Heart right ventricle (tissue), 16 donors: ENCODE data around the gene KIAA0319L. TPM values are rescaled to one million over a fixed set of nuclear protein-coding genes. Genes with fewer than 3 reads are reported as not detected.

ENCODE experiments used
- ATAC-seq, 8 donors: fragments of 200-7000 bp; cut with Tn5 transposase; one replicate each; pipeline ENCODE4 v1.9.1; 2020; ENCODE audit warnings: mild to moderate bottlenecking in 8 of 8, moderate library complexity in 8 of 8, moderate number of reproducible peaks in 1 of 8
- DNase-seq, 2 donors: peaks; one replicate each; pipeline ENCODE4 v3.0.0-alpha.2; 2020
- H3K27ac ChIP-seq, 10 donors: fragments of 200-600 bp; sonication (generic) in 2 of 10; one replicate each; pipeline versions ENCODE4 v1.5.0 to v1.8.0; 2020 to 2022; ENCODE audit warnings: mild to moderate bottlenecking in 3 of 10
- H3K27me3 ChIP-seq, 7 donors: fragments of 200-600 bp; one replicate each; pipeline ENCODE4 v1.8.0; 2021 to 2022; ENCODE audit warnings: mild to moderate bottlenecking in 2 of 7
- H3K36me3 ChIP-seq, 9 donors: fragments of 200-600 bp; sonication (generic) in 1 of 9; one replicate each; pipeline versions ENCODE4 v1.5.0 to v1.8.0; 2020 to 2022; ENCODE audit warnings: mild to moderate bottlenecking in 2 of 9
- H3K4me1 ChIP-seq, 9 donors: fragments of 200-600 bp; sonication (generic) in 1 of 9; one replicate each; pipeline versions ENCODE4 v1.5.0 to v1.8.0; 2020 to 2022; ENCODE audit warnings: mild to moderate bottlenecking in 4 of 9
- H3K4me3 ChIP-seq, 10 donors: fragments of 200-600 bp; sonication (generic) in 2 of 10; one replicate each; pipeline versions ENCODE4 v1.5.0 to v1.8.0; 2020 to 2022; ENCODE audit warnings: mild to moderate bottlenecking in 7 of 10, moderate library complexity in 2 of 10
- H3K9me3 ChIP-seq, 11 donors: fragments of 200-600 bp in 10 of 11; sonication (generic) in 2 of 11; one replicate each; pipeline versions ENCODE4 v1.5.0 to v1.8.0; 2013 to 2022; ENCODE audit warnings: mild to moderate bottlenecking in 2 of 11, control low read depth in 1 of 11, moderate library complexity in 1 of 11
- CTCF ChIP-seq, 9 donors: fragments of 200-600 bp; sonication (generic) in 2 of 9; IDR thresholded peaks; one replicate each; pipeline versions ENCODE4 v1.5.0 to v1.8.0; 2021 to 2022; ENCODE audit warnings: antibody characterized with exemption in 9 of 9, mild to moderate bottlenecking in 5 of 9, moderate library complexity in 1 of 9
- WGBS, 2 donors: extraction: QIAGEN DNeasy Blood & Tissue Kit; methylation state at CpG; one replicate each; pipeline ENCODE4 v1.1.7; 2013; ENCODE audit warnings: inconsistent platforms in 1 of 2; 5-methylcytosine and 5-hydroxymethylcytosine counted together
- intact Hi-C, 10 donors: fragments of 100-400 bp; cut with DNase I; formaldehyde crosslinking; loops; one replicate each; pipeline versions ENCODE4 v1.11.1 to v1.14.2; 2022
- polyA plus RNA-seq, 2 donors: library from polyadenylated mRNA; stranded (reverse); fragments of 200-250 nt; gene quantifications; one replicate each; pipeline ENCODE4 v1.2.3, GENCODE V29; 2013
- total RNA-seq, 10 donors: library from RNA; stranded (reverse); fragmentation: NEBNext Ultra II Directional in 3 of 10; extraction: Animal tissue kit (Norgen Biotek cat#: 25700) in 3 of 10; gene quantifications; one replicate each; pipeline versions ENCODE4 v1.2.1 to v1.2.4, GENCODE V29; 2021 to 2023
- donor health status: Arrhythmogenic right ventricular cardiomyopathy.
- donor health status: ischemic (EF 13 %, LVEDD 7.1; RV severe dilation, severe dysfunction).
- donor health status: healthy with polysubstance abuse.
- donor health status: DM: no; HTN: yes; CAD: no.
- donor health status: DM: no; HTN: no; CAD: no.
- donor health status: ischemic (EF 25% LVEDD 6.9; RV normal size, moderate dysfunction).
- donor health status: ischemic (EF 25% LVEDD 5.7; RV mildly dilated, moderate dysfunction).
- donor health status: healthy.
- donor health status: DM: yes; HTN: yes; CAD: no.
- donor health status: Ischemic cardiomyopathy.
- donor health status: ischemic (EF 35%, LVEDD 5.7; RV mildly dilated, moderate dysfunction).
- donor health status: nonischemic (EF 11% LVEDD 7.7; RV severe dilation, severe dysfunction).
- donor health status: DM: yes; HTN: yes; CAD: no.
- donor health status: PGD.
- donor health status: ischemic (EF 29% LVEDD 5.4; RV normal size, mild dysfunction).
- donor health status: nonischemic (EF 23%, LVEDD 6.1; RV moderate dilation, normal function).

The KIAA0319L gene
- total and polyA plus RNA-seq, 12 donors = 26.0 to 84.3 (median 74.9) TPM

GRCh38 chr1:35451125-35451528, 106.1 kb downstream of the KIAA0319L start:
- H3K4me1 ChIP-seq = peaks cover 3 to 90% (median 40%) of the 10 kb centered on the region in 9 donors
- intact Hi-C loops = loop anchor here (1.0 to 10.0 kb wide), 14 partner anchors 86 to 326 kb away; partner anchors contain the start of gene C1orf216 (in 3 of the 10)
- peaks cover 0 to 92% (median 50%) of the 10 kb centered on the region in 9 donors for H3K36me3 ChIP-seq
- WGBS, 2 donors = 2 to 5% methylated on average over 3 of the region's 3 CpGs
- H3K27me3 ChIP-seq = no peaks in the 10 kb centered on the region
- ATAC-seq = peak; percentile 83 to 96 (median 88)
- TF ChIP-seq CTCF (IDR thresholded peaks at IDR 0.05) = peak; percentile 68 to 94 (median 85)
- peak overlapping the region in 4 of 10 donors; percentile 39 to 76 (median 63) for H3K27ac ChIP-seq
- no peaks in the 10 kb centered on the region for H3K9me3 ChIP-seq
- DNase-seq = peak; percentile 81 to 85
- H3K4me3 ChIP-seq = no peak overlapping the region

- Histone ChIP-seq H3K27me3 (no peaks in the 10 kb centered on the region), H3K9me3 (no peaks in the 10 kb centered on the region), H3K4me1 (peaks cover 3 to 87% (median 30%) of the 10 kb centered on the region in 9 donors), H3K36me3 (peaks cover 0 to 92% (median 45%) of the 10 kb centered on the region in 9 donors), H3K27ac (peak overlapping the region in 1 of 10 donors; percentile 64), H3K4me3 (no peak overlapping the region)
- WGBS, 2 donors = 87 to 91% methylated on average over 7 of the region's 7 CpGs
- DNase-seq (no peak), ATAC-seq (no peak)
- TF ChIP-seq CTCF (IDR thresholded peaks at IDR 0.05) = no peak
- intact Hi-C loops = loop anchor here (2.0 to 10.0 kb wide), 13 partner anchors 88 to 328 kb away; partner anchors contain the start of gene C1orf216 (in 3 of the 10)
These were observed 107.7 kb downstream of the KIAA0319L start for GRCh38 chr1:35449334-35450008.

- DNase-seq = no peak
- Histone ChIP-seq H3K27ac (peak overlapping the region in 1 of 10 donors; percentile 64), H3K9me3 (no peaks in the 10 kb centered on the region), H3K4me1 (peaks cover 3 to 76% (median 27%) of the 10 kb centered on the region in 9 donors), H3K4me3 (no peak overlapping the region), H3K36me3 (peaks cover 0 to 92% (median 48%) of the 10 kb centered on the region in 9 donors), H3K27me3 (no peaks in the 10 kb centered on the region)
- 65 to 79% methylated on average over 3 of the region's 3 CpGs for WGBS, 2 donors
- intact Hi-C loops = loop anchor here in 3 of 10 donors (5.0 to 10.0 kb wide), 3 partner anchors 114 to 279 kb away; no protein-coding TSS in a partner anchor
- no peak for TF ChIP-seq CTCF (IDR thresholded peaks at IDR 0.05)
- peak in 2 of 8 donors; percentile 43 to 69 for ATAC-seq
These were observed 108.8 kb downstream of the KIAA0319L start for GRCh38 chr1:35448344-35448801.

GRCh38 chr1:35447278-35447677, 109.9 kb downstream of the KIAA0319L start:
- Histone ChIP-seq H3K9me3 (no peaks in the 10 kb centered on the region), H3K27ac (peak overlapping the region in 1 of 10 donors; percentile 64), H3K4me3 (no peak overlapping the region), H3K4me1 (peaks cover 3 to 73% (median 16%) of the 10 kb centered on the region in 9 donors), H3K27me3 (no peaks in the 10 kb centered on the region), H3K36me3 (peaks cover 0 to 92% (median 54%) of the 10 kb centered on the region in 9 donors)
- no peak for TF ChIP-seq CTCF (IDR thresholded peaks at IDR 0.05)
- intact Hi-C loops = loop anchor here in 3 of 10 donors (5.0 to 10.0 kb wide), 3 partner anchors 115 to 280 kb away; no protein-coding TSS in a partner anchor
- no peak for DNase-seq
- ATAC-seq = no peak
